ENCODE results near the gene IL17RE.

- TF ChIP-seq CTCF (IDR thresholded peaks at IDR 0.05) (no peak), POLR2A (IDR thresholded peaks at IDR 0.05) (no peak)
Measured at GRCh38 chr3:9917820-9918219, 15.2 kb downstream of the IL17RE start.

All from right lobe of liver (tissue), 4 donors.